Karpas-422 (cell line): ENCODE results near the gene MRPL39. TPM values are rescaled to one million over a fixed set of nuclear protein-coding genes. Genes with fewer than 3 reads are reported as not detected.

Source experiments
- DNase-seq: peaks from one replicate; pipeline ENCODE4 v3.0.0-alpha.2; 2015
- H2AFZ ChIP-seq: fragments of 200-600 bp; sonication (generic); 2 replicates; pipeline ENCODE4 v1.6.1; 2014; ENCODE audit warnings: antibody characterized with exemption, low read length, mixed read lengths
- H3K27ac ChIP-seq: fragments of 200-600 bp; sonication (generic); 2 replicates; pipeline ENCODE4 v1.5.1; 2014; ENCODE audit warnings: mild to moderate bottlenecking, low read length, moderate library complexity
- H3K27me3 ChIP-seq: fragments of 200-600 bp; sonication (generic); 2 replicates; pipeline ENCODE4 v1.6.1; 2014; ENCODE audit warnings: low read length, mixed read lengths
- H3K36me3 ChIP-seq: fragments of 200-600 bp; sonication (generic); 2 replicates; pipeline ENCODE4 v1.6.1; 2014; ENCODE audit warnings: low read length, mixed read lengths; ENCODE audit not compliant: insufficient read depth
- H3K4me1 ChIP-seq: fragments of 200-600 bp; sonication (generic); 2 replicates; pipeline ENCODE4 v1.6.1; 2014; ENCODE audit warnings: mild to moderate bottlenecking, low read length, mixed read lengths
- H3K4me2 ChIP-seq: fragments of 200-600 bp; sonication (generic); 2 replicates; pipeline ENCODE4 v1.6.1; 2014; ENCODE audit warnings: low read length, low read depth, mild to moderate bottlenecking; ENCODE audit not compliant: poor library complexity, severe bottlenecking
- H3K4me3 ChIP-seq: fragments of 200-600 bp; sonication (generic); 2 replicates; pipeline ENCODE4 v1.5.1; 2014; ENCODE audit warnings: mild to moderate bottlenecking, antibody characterized with exemption, low read length, mixed read lengths
- H3K79me2 ChIP-seq: fragments of 200-600 bp; sonication (generic); 2 replicates; pipeline ENCODE4 v1.6.1; 2014; ENCODE audit warnings: mild to moderate bottlenecking, low read length, mixed read lengths
- H3K9ac ChIP-seq: fragments of 200-600 bp; sonication (generic); 2 replicates; pipeline ENCODE4 v1.6.0; 2014; ENCODE audit warnings: low read length
- H3K9me2 ChIP-seq: fragments of 200-600 bp; sonication (generic), shearing (Covaris generic); replicated peaks from 2 replicates; pipeline ENCODE4 v1.6.0; 2014; ENCODE audit warnings: mild to moderate bottlenecking, low read length, moderate library complexity; ENCODE audit not compliant: insufficient read depth
- H3K9me3 ChIP-seq: fragments of 300-700, 200-600 bp; sonication (generic); 2 replicates; pipeline ENCODE4 v1.6.1; 2014; ENCODE audit warnings: low read length, mixed read lengths
- H4K20me1 ChIP-seq: fragments of 200-600 bp; sonication (generic); 2 replicates; pipeline ENCODE4 v1.6.1; 2014; ENCODE audit warnings: mild to moderate bottlenecking, antibody characterized with exemption, low read length, low read depth; ENCODE audit not compliant: insufficient read depth
- total RNA-seq: library from RNA; depleted of rRNA; stranded (reverse); fragments of >200 nt; shearing (Covaris generic); gene quantifications from 2 replicates; pipeline ENCODE4 v1.2.3, GENCODE V29; 2014; ENCODE audit warnings: low replicate concordance

The MRPL39 gene
- total RNA-seq, 1 experiment from 2014 or later, result 40.0 TPM

DNA sequence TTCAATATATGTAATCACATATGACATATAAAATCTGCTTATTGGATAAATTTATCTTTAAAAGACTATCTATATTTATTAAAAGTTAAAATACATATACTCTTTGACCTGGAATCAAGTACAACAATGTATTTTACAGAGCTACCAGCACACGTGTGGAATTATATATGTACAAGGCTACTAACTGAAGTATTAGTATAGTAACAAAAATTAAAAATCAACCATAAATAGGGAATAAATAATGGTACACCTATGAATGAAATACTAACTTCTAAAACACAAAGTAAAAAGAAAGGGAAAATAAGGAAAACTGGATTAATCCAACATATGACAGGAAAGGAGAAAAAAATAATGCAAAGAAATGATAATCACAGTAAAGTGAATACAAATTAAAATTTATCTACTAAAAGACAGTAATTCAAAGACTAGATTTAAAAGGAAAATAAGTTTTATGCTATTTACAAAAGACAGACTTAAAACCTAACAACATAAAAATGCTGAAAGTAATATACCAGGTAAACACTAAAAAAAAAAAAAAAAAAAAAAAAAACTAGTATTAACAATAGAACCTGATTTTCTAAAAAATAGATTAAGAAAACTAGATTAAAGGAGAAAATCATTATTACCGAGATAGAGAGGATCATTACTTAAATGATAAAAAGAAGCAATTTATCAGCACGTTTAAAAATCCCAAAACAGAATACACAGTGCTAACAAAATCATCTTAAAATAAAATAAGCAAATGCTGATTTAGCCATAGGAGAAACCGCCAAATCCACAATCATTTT is 27.9 kb downstream of the MRPL39 start:
- H3K27me3 ChIP-seq, result no peaks in the 10 kb centered on the region
- DNase-seq, result no peak
- no peak overlapping the region for H3K27ac ChIP-seq
- no peaks in the 10 kb centered on the region for H3K79me2 ChIP-seq
- no peaks in the 10 kb centered on the region for H3K36me3 ChIP-seq
- no peak overlapping the region for H3K4me2 ChIP-seq
- H3K9me3 ChIP-seq, result no peaks in the 10 kb centered on the region
- H3K9me2 ChIP-seq, result no peaks in the 10 kb centered on the region
- no peaks in the 10 kb centered on the region for H4K20me1 ChIP-seq
- no peak overlapping the region for H2AFZ ChIP-seq
- no peak overlapping the region for H3K9ac ChIP-seq
- H3K4me1 ChIP-seq, result peaks cover 12% of the 10 kb centered on the region
- no peak overlapping the region for H3K4me3 ChIP-seq

DNA sequence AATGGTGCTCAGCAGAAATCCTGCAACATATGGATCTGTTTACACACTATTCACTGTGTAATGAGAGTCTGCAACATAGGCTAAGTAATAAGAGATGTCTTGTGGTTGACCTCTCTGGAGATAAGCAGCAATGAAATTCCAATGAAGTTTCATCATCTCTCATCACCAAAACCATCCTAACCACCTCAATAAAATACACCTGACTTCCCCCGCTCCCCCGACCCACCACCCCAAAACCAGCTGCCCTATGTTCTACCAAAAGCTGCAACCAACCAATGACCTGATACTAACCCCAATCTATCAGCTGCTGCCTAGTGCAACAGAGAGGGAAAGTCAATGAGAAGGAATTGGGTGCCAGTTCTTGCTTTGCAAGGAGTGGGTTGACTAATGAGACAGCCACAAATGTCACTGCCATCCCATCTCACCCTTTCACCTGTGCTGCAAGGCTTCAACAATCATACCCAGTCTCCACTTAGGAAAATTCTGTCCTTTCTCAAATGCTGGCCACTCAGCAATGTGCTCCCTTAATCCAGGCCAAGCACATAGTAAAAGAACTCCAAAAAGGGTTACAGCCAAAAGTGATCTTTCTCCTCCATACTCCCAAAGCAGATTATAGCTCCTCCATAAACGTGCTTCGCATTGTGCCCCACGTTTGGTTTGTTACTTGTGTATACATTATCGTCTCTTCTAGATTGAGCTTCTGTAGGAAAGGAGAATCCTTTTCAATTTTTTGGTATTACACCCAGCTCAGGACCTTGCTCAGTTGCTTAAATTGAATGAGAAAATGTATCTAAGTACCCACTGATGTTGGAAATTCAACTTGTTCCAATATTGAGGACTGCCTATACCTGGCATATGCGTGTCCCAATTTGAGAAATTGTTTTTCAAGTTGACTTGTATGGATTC is 29.0 kb downstream of the MRPL39 start:
- Histone ChIP-seq H3K9ac (no peak overlapping the region), H3K27ac (no peak overlapping the region), H3K4me3 (no peak overlapping the region), H3K79me2 (no peaks in the 10 kb centered on the region), H3K27me3 (no peaks in the 10 kb centered on the region), H3K4me1 (peaks cover 12% of the 10 kb centered on the region), H3K4me2 (no peak overlapping the region), H3K9me3 (no peaks in the 10 kb centered on the region), H3K36me3 (no peaks in the 10 kb centered on the region), H2AFZ (no peak overlapping the region), H4K20me1 (no peaks in the 10 kb centered on the region), H3K9me2 (no peaks in the 10 kb centered on the region)
- DNase-seq, result no peak

DNA sequence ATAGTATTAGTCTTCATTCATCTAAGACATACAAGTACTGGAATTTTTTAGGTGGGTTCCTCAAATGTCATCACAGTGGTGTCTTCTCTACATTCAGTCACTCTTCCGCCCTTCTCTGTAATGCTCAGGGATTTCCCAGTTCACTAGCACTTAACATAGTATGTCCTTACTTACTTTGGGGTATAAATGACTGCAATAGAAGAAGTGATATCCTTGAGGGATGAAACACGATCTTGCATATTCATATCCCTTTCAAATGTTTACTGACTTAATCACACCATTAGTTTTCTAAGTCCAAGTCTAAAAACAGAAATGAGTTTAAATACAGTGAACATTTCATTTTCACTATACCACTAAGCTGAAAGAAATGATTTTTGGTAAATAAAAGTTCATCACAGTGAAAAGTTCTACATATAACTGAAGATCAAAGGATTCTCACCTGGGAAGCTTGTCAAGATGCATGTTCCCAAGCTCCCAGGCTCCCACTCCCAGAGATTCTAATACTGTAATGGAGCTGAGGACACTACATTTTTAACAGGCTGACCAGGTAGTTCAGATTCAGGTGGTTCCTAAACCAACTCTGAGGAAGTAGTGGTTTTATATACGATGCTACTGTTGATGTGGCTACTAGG is 29.7 kb downstream of the MRPL39 start:
- Histone ChIP-seq H3K9me3 (no peaks in the 10 kb centered on the region), H3K9me2 (no peaks in the 10 kb centered on the region), H2AFZ (no peak overlapping the region), H3K27me3 (no peaks in the 10 kb centered on the region), H3K79me2 (no peaks in the 10 kb centered on the region), H3K27ac (no peak overlapping the region), H3K4me1 (peaks cover 17% of the 10 kb centered on the region), H3K36me3 (no peaks in the 10 kb centered on the region), H3K4me2 (no peak overlapping the region), H4K20me1 (no peaks in the 10 kb centered on the region), H3K4me3 (no peak overlapping the region), H3K9ac (no peak overlapping the region)
- DNase-seq, result no peak

DNA sequence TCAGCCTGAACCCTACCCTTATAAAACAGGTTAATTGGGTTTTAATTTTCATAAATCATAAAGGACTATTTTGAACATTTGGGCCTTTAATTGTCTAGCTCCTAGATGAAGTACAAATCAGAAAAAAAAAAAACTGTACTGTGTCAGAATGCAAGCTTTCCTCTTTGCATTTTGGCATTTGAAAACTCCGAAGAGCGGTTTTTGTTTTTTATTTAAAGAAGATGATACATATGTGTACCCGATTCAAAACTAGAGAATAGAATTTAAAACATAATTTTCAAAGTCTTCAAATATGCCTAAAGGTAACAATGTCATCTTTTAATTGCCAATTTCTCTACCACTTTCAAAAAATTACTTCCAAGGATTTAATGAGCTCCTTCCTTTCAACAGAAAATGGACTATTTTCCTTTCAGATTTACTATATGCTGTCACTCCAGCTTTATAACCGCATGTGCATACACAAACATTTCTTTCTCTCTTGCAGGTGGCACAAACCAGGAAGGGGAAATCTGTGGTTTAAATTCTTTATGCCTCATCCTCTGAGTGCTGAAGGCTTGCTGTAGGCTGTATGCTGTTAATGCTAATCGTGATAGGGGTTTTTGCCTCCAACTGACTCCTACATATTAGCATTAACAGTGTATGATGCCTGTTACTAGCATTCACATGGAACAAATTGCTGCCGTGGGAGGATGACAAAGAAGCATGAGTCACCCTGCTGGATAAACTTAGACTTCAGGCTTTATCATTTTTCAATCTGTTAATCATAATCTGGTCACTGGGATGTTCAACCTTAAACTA is 33.7 kb downstream of the MRPL39 start:
- Histone ChIP-seq H3K9ac (no peak overlapping the region), H3K36me3 (no peaks in the 10 kb centered on the region), H4K20me1 (no peaks in the 10 kb centered on the region), H3K4me2 (peak overlapping the region; percentile 31), H3K4me3 (no peak overlapping the region), H2AFZ (no peak overlapping the region), H3K9me2 (no peaks in the 10 kb centered on the region), H3K4me1 (peaks cover 18% of the 10 kb centered on the region), H3K27me3 (no peaks in the 10 kb centered on the region), H3K27ac (peak overlapping the region; percentile 46; the same call in 1 of the 2 replicates), H3K9me3 (no peaks in the 10 kb centered on the region), H3K79me2 (no peaks in the 10 kb centered on the region)
- no peak for DNase-seq

DNA sequence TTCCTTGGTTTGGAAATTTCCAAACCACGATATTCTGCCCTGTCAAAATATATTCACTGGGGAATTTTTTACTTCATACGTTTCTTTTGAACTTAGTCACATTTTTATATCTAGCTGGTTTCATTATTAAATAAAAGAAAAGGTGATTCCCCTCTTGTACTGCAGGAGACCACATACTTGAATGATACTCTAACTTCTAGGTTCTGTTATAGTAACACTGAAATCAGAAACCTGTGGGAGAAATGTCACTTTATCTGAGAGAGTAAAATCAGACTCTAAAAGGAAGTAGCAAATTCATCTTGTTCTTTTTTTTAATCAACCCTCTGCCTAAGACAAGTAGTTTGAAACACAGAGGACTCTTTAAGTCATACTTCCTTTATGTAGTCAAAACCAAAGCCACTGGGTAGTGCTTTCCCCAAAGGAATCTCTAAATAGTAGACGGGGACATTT is 34.4 kb downstream of the MRPL39 start:
- Histone ChIP-seq H3K9ac (no peak overlapping the region), H3K4me3 (no peak overlapping the region), H3K27ac (peak overlapping the region; percentile 46; the same call in 1 of the 2 replicates), H3K27me3 (no peaks in the 10 kb centered on the region), H3K9me2 (no peaks in the 10 kb centered on the region), H3K4me1 (peaks cover 18% of the 10 kb centered on the region), H3K36me3 (no peaks in the 10 kb centered on the region), H3K79me2 (no peaks in the 10 kb centered on the region), H3K9me3 (no peaks in the 10 kb centered on the region), H2AFZ (no peak overlapping the region), H3K4me2 (peak overlapping the region; percentile 31), H4K20me1 (no peaks in the 10 kb centered on the region)
- DNase-seq, result peak; percentile 66

DNA sequence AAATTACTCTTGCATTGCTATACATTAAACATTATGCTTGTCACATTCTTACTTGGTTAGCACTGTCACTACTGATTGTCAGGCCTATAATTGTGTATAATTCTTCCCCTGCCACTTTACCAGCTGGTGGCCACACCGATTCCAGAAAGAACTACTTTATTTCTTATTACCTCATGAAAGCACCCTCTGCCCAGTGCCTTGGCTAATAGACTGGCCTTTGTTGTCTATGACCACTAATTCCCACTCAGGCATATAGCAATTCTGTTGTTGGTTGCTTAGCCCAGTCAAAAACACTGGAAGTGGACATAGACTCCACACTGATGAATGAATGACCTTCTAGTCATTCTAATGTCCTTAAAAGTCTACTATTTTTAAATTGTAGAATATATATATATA is 35.6 kb downstream of the MRPL39 start:
- no peak overlapping the region for H3K27ac ChIP-seq
- H3K36me3 ChIP-seq, result no peaks in the 10 kb centered on the region

GRCh38 chr21:25569711-25570110 is 37.6 kb downstream of the MRPL39 start:
- Histone ChIP-seq H2AFZ (no peak overlapping the region), H3K4me2 (no peak overlapping the region), H3K27me3 (no peaks in the 10 kb centered on the region), H3K9me3 (no peaks in the 10 kb centered on the region), H3K9me2 (no peaks in the 10 kb centered on the region), H3K4me1 (peaks cover 18% of the 10 kb centered on the region), H3K36me3 (no peaks in the 10 kb centered on the region), H4K20me1 (no peaks in the 10 kb centered on the region), H3K27ac (no peak overlapping the region), H3K4me3 (no peak overlapping the region), H3K79me2 (no peaks in the 10 kb centered on the region), H3K9ac (no peak overlapping the region)
- DNase-seq, result no peak

More for the DNA sequence above, 35.6 kb downstream of the MRPL39 start:
- DNase-seq, result no peak
- Histone ChIP-seq H3K27me3 (no peaks in the 10 kb centered on the region), H3K9me2 (no peaks in the 10 kb centered on the region), H3K9me3 (no peaks in the 10 kb centered on the region), H3K4me1 (peaks cover 18% of the 10 kb centered on the region), H3K4me3 (no peak overlapping the region), H3K9ac (no peak overlapping the region), H3K79me2 (no peaks in the 10 kb centered on the region), H4K20me1 (no peaks in the 10 kb centered on the region), H2AFZ (no peak overlapping the region), H3K4me2 (no peak overlapping the region)
